Kidney epithelial cell (primary cell): ENCODE data around the gene LDB2. TPM values are rescaled to one million over a fixed set of nuclear protein-coding genes. Genes with fewer than 3 reads are reported as not detected.

Experiments
- DNase-seq: peaks from one replicate; pipeline ENCODE4 v3.0.0-alpha.2; 2010; ENCODE audit warnings: low read depth
- H3K27me3 ChIP-seq: 2 replicates; pipeline ENCODE4 v1.6.0; 2011; ENCODE audit warnings: low read length; ENCODE audit not compliant: control insufficient read depth, insufficient read depth
- H3K36me3 ChIP-seq: 2 replicates; pipeline ENCODE4 v1.5.1; 2011; ENCODE audit warnings: low read length; ENCODE audit not compliant: control insufficient read depth, insufficient read depth
- H3K4me3 ChIP-seq: 2 replicates; pipeline ENCODE4 v1.5.1; 2011; ENCODE audit warnings: low read depth, mild to moderate bottlenecking, control low read depth, low read length
- total RNA-seq: library from RNA; depleted of rRNA; stranded (reverse); fragments of >200 nt; gene quantifications from 2 replicates; pipeline ENCODE4 v1.2.3, GENCODE V29; 2015
- TF ChIP-seq, protein P1 (sequence below): IDR thresholded peaks from 2 replicates; pipeline ENCODE4 v1.5.1; 2011; ENCODE audit warnings: mild to moderate bottlenecking, moderate library complexity, low read length, control low read depth, inconsistent platforms; ENCODE audit not compliant: insufficient read depth, poor library complexity, severe bottlenecking

LDB2 gene
- total RNA-seq, 1 donor from 2014 or later = 0.46 TPM

DNA sequence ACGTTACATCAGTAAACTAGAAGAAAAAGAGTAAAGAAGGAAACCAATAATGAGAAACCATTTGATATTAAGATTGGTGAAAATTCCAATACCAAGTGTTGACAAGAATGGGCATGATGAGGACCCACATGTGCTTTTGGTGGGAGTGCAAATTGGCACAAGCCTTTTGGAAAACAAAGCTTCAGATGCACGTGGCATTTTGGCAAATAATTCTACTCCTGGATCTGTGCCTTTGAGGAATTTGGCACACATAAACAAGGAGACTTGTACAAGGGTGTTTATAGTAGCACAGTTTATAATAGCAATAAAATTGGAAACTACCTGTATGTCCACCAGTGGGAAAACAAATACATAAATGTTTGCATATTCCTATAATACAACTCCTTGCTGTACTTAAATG, 347.9 kb downstream of the LDB2 start:
- no peaks in the 10 kb centered on the region for H3K27me3 ChIP-seq
- H3K36me3 ChIP-seq = no peaks in the 10 kb centered on the region
- no peak for DNase-seq
- no peak overlapping the region for H3K4me3 ChIP-seq
- TF ChIP-seq, protein P1, sequence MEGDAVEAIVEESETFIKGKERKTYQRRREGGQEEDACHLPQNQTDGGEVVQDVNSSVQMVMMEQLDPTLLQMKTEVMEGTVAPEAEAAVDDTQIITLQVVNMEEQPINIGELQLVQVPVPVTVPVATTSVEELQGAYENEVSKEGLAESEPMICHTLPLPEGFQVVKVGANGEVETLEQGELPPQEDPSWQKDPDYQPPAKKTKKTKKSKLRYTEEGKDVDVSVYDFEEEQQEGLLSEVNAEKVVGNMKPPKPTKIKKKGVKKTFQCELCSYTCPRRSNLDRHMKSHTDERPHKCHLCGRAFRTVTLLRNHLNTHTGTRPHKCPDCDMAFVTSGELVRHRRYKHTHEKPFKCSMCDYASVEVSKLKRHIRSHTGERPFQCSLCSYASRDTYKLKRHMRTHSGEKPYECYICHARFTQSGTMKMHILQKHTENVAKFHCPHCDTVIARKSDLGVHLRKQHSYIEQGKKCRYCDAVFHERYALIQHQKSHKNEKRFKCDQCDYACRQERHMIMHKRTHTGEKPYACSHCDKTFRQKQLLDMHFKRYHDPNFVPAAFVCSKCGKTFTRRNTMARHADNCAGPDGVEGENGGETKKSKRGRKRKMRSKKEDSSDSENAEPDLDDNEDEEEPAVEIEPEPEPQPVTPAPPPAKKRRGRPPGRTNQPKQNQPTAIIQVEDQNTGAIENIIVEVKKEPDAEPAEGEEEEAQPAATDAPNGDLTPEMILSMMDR = no peak

DNA sequence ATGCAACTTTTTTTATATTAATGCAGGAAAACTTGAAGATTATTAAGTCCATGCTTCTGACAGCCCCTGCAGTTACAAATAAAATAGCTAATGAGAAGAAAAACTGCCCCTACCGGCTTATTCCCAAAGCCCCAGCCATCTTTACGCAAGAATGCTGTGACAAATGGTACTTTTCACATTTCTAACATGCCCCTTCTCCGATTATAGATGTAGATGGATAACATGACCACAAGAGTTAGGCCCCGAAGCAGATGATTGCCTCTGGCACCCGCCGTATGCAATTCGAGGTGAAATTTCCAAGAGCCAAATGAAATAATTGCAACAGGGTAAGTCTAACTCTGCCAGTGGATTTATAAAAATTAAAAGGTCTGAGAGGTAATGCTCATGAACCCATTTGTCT, 352.8 kb downstream of the LDB2 start:
- DNase-seq = no peak
- no peaks in the 10 kb centered on the region for H3K36me3 ChIP-seq
- H3K4me3 ChIP-seq = no peak overlapping the region
- TF ChIP-seq, protein P1 = no peak
- H3K27me3 ChIP-seq = no peaks in the 10 kb centered on the region

DNA sequence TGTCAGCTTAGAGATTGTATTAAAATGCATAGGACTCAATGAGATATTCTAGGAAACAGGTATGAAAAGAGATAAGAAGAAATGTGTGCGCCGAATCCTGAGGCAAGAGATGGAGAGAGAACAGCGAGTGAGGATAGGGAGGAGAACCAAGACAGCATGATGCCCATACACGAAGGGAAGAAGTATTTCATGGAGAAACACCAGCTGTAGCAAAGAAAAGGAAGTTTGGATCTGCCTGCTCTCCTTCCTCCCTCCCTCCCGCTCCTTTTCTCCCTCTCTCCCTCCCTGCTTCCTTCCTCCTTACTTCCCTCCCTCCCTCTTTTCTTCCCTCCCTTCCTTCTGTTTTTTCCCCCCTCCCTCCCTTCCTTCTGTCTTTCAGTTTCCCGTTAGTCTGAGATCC, 353.6 kb downstream of the LDB2 start:
- Histone ChIP-seq H3K4me3 (no peak overlapping the region), H3K36me3 (no peaks in the 10 kb centered on the region), H3K27me3 (no peaks in the 10 kb centered on the region)
- no peak for DNase-seq
- TF ChIP-seq, protein P1 = no peak

DNA sequence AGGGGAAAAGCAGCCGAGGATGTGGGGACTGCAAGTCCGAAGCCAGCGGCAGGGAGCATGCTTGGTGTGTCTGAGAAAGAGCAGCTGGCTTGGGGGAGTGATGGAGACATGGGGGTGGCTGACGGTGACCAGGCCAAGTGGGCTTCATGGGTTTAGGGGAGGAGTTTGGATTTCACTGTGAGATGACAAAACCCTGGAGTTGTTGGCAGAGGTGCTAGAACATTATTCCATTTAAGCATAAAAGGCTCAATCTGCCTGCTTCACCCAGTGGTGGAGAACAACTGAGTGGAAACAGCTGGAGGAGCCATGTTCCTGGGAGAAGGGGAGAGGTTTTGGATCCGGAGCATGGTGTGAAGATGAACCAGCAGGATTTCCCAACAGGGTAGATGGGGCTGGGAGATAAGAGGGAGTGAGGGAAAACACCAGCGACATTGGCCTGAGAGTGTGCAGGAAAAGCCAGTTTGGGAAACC, 354.2 kb downstream of the LDB2 start:
- Histone ChIP-seq H3K36me3 (no peaks in the 10 kb centered on the region), H3K27me3 (no peaks in the 10 kb centered on the region), H3K4me3 (no peak overlapping the region)
- TF ChIP-seq, protein P1 = no peak
- DNase-seq = no peak

DNA sequence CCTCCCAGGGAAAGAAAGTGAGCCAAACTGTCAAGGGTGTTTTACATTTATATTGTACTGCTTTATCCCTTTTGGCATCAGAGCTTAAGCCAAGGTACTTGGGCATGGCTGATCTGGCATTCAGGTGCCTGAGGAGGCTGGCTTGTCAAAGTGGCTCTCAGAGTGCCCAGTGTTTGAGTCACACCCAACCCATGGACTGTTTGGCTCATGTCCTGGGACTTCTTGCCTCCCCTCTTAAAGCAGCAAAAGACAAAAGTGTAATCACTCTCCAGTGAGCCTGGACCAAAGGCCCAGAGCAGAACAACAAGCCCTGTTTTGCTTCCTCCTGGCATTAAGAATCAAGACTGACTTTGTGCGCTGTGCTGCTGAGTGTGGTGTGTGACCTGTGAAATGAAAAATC, 360.5 kb downstream of the LDB2 start:
- TF ChIP-seq, protein P1 = no peak
- H3K27me3 ChIP-seq = no peaks in the 10 kb centered on the region
- DNase-seq = no peak

DNA sequence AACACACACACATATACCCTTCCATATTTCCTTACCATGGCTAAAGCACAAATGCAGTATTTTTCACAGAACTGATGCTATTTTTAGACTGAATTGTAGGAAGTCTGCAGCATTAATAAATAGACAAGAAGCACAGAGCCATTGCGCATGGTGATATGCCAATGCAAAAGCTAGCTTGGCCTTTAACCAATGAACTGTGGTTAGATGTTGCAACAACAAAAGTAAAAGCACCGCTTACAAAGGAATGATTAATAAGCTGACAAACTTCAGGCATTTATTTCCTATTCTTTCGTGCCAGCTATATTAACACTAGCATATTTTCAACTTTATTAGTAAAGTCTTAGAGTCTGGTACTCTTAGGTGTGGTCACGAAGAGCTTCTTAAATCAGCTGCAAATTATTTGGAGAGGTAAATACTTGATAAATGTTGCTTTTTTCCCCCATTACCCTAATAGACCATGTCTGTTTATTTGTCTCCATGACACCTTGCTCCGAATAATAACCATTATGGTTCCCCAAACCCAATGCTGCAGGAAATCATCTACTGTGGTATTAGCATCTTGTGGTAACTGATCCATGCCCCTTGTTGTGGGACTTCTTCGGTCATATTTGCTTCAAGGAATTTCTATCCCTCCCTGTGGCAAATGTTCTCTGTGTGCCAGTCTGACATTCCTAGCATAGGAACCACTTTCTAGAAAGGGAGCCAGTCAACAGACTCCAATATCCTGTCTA, 366.0 kb downstream of the LDB2 start:
- TF ChIP-seq, protein P1 = no peak
- no peak for DNase-seq

More for the DNA sequence above, 360.5 kb downstream of the LDB2 start:
- Histone ChIP-seq H3K4me3 (no peak overlapping the region), H3K36me3 (no peaks in the 10 kb centered on the region)

More for the DNA sequence above, 366.0 kb downstream of the LDB2 start:
- Histone ChIP-seq H3K27me3 (no peaks in the 10 kb centered on the region), H3K4me3 (no peak overlapping the region), H3K36me3 (no peaks in the 10 kb centered on the region)
